Measurements from ENCODE around the gene NHSL2. TPM values are rescaled to one million over a fixed set of nuclear protein-coding genes. Genes with fewer than 3 reads are reported as not detected.

The NHSL2 gene
- total RNA-seq, 1 donor from 2014 or later: 57.6 TPM

DNA sequence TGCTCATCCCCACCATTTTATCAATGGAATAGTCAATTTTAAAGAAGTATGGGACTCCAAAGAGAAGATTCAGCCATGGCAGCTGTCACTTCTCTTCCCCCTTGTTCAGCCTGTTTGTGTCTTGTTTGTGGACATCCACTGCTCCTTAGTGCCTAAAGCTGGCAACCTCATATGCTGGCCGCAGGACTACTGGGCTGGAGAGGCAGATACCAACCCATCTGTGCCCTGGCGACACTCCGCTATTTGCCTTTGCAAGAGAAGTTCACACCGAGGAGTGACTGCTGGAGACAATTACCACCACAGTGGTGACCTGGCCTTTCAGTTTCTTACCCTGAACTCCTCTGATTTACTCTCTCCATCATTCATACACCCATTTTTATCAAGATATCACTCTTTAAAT is 64.3 kb downstream of the NHSL2 start:
- Mint-ChIP-seq H3K4me1 (ENCODE audit: unreplicated experiment) (peaks cover 34% of the 10 kb centered on the region), H3K9me3 (ENCODE audit: unreplicated experiment) (no peaks in the 10 kb centered on the region), H3K36me3 (ENCODE audit: low read depth, unreplicated experiment) (peaks cover 4% of the 10 kb centered on the region), H3K4me3 (ENCODE audit: unreplicated experiment) (no peak overlapping the region), H3K27me3 (ENCODE audit: unreplicated experiment) (peaks cover 7% of the 10 kb centered on the region), H3K27ac (ENCODE audit: unreplicated experiment) (no peak overlapping the region)
- TF ChIP-seq CTCF (IDR thresholded peaks at IDR 0.05; ENCODE audit: unreplicated experiment): no peak
- DNase-seq (ENCODE audit: low spot score): no peak

DNA sequence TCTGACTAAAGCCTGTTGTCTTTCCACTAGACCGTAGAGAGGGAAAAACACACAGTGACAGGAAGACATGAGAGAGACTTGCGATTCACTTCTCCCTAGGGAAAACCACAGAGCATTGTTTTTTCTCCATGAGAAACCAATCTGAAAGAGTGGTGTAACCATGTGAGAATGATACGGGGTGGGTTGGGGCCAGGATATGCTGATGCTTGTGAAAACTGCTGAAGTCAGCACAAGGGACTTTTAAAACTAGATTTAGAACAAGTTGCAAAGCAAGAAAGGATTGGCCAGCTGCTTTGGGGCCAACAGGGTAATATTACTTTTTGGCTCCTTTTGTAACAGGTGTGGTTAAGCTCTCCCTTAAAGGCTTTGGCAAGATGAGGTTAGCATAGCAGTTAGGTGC is 66.1 kb downstream of the NHSL2 start:
- peak overlapping the region; percentile 61 for H3K27ac Mint-ChIP-seq (ENCODE audit: unreplicated experiment)
- H3K9me3 Mint-ChIP-seq (ENCODE audit: unreplicated experiment): no peaks in the 10 kb centered on the region
- H3K27me3 Mint-ChIP-seq (ENCODE audit: unreplicated experiment): peaks cover 7% of the 10 kb centered on the region
- H3K4me3 Mint-ChIP-seq (ENCODE audit: unreplicated experiment): no peak overlapping the region
- peaks cover 34% of the 10 kb centered on the region for H3K4me1 Mint-ChIP-seq (ENCODE audit: unreplicated experiment)
- no peak for DNase-seq (ENCODE audit: low spot score)
- no peak for TF ChIP-seq CTCF (IDR thresholded peaks at IDR 0.05; ENCODE audit: unreplicated experiment)
- H3K36me3 Mint-ChIP-seq (ENCODE audit: low read depth, unreplicated experiment): peaks cover 4% of the 10 kb centered on the region

GRCh38 chrX:71978164-71978563 is 67.5 kb downstream of the NHSL2 start:
- peaks cover 6% of the 10 kb centered on the region for H3K27me3 Mint-ChIP-seq (ENCODE audit: unreplicated experiment)
- DNase-seq (ENCODE audit: low spot score): no peak
- H3K36me3 Mint-ChIP-seq (ENCODE audit: low read depth, unreplicated experiment): peaks cover 4% of the 10 kb centered on the region
- no peak overlapping the region for H3K27ac Mint-ChIP-seq (ENCODE audit: unreplicated experiment)
- no peaks in the 10 kb centered on the region for H3K9me3 Mint-ChIP-seq (ENCODE audit: unreplicated experiment)
- H3K4me1 Mint-ChIP-seq (ENCODE audit: unreplicated experiment): peaks cover 27% of the 10 kb centered on the region
- H3K4me3 Mint-ChIP-seq (ENCODE audit: unreplicated experiment): no peak overlapping the region
- TF ChIP-seq CTCF (IDR thresholded peaks at IDR 0.05; ENCODE audit: unreplicated experiment): no peak

DNA sequence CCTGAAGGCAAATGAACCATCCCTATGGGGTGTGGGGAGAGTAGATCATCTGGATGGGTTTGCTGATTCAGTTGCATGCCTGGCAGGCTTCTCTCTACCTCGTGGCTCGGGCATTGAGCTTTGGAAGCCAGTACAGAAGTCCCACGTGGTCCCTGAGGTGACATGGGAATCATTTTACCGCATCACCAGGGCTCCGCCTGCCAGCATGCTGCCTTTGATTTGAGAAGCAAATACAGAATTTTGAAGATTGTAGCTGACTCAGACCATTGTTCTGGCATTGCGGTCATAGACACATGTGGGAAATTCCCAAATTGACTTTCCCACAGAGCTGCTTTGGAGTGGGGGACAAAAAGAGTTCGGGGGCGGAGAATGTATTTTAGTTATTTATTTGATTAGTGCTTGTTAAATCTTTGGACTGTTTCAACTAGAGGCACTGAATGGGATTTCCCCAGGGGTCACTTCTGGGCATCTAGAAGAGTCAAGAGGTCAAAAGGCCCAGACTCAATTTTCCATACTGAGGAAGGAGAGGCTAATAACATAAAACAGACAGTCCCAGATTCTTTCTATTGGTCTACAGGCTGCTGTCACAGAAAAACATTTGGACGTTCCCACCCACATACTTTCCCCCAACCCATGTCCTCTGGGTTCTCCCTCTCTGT is 79.3 kb downstream of the NHSL2 start:
- Mint-ChIP-seq H3K27ac (ENCODE audit: unreplicated experiment) (no peak overlapping the region), H3K27me3 (ENCODE audit: unreplicated experiment) (peaks cover 2% of the 10 kb centered on the region), H3K4me3 (ENCODE audit: unreplicated experiment) (no peak overlapping the region), H3K36me3 (ENCODE audit: low read depth, unreplicated experiment) (peaks cover 4% of the 10 kb centered on the region), H3K9me3 (ENCODE audit: unreplicated experiment) (no peaks in the 10 kb centered on the region), H3K4me1 (ENCODE audit: unreplicated experiment) (peaks cover 17% of the 10 kb centered on the region)
- no peak for DNase-seq (ENCODE audit: low spot score)
- no peak for TF ChIP-seq CTCF (IDR thresholded peaks at IDR 0.05; ENCODE audit: unreplicated experiment)

- H3K9me3 Mint-ChIP-seq (ENCODE audit: unreplicated experiment): no peaks in the 10 kb centered on the region
- peaks cover 17% of the 10 kb centered on the region for H3K4me1 Mint-ChIP-seq (ENCODE audit: unreplicated experiment)
- DNase-seq (ENCODE audit: low spot score): no peak
- no peak for TF ChIP-seq CTCF (IDR thresholded peaks at IDR 0.05; ENCODE audit: unreplicated experiment)
- H3K27ac Mint-ChIP-seq (ENCODE audit: unreplicated experiment): no peak overlapping the region
- peaks cover 4% of the 10 kb centered on the region for H3K36me3 Mint-ChIP-seq (ENCODE audit: low read depth, unreplicated experiment)
- H3K27me3 Mint-ChIP-seq (ENCODE audit: unreplicated experiment): peaks cover 2% of the 10 kb centered on the region
- H3K4me3 Mint-ChIP-seq (ENCODE audit: unreplicated experiment): peak overlapping the region; percentile 25
These were observed 79.9 kb downstream of the NHSL2 start for GRCh38 chrX:71990518-71990917.

All from endothelial cell (in vitro differentiated cells).